ENCODE data around the gene RABGGTA.

DNA sequence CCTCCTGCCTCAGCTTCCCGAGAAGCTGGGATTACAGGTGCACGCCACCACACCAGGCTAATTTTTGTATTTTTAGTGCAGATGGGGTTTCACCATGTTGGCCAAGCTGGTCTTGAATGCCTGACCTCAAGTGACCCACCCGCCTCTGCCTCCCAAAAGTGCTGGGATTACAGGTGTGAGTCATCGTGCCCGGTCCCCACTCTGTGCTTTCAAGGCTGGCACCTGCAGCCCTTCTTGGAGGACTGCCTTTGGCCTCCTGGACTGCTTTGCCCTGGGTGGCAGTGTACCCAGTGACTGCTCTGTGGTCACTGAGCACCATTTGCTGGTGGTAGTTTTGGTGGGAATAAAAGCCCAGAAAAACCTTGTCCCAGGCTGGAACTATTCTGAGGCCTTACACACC lies 15.6 kb upstream of the RABGGTA start:
- TF ChIP-seq CEBPB (IDR thresholded peaks at IDR 0.05) (no peak), EP300 (IDR thresholded peaks at IDR 0.05; ENCODE audit: borderline replicate concordance) (no peak), CREB1 (IDR thresholded peaks at IDR 0.05; ENCODE audit: low read depth) (no peak)
- TF ChIP-seq, protein P1, sequence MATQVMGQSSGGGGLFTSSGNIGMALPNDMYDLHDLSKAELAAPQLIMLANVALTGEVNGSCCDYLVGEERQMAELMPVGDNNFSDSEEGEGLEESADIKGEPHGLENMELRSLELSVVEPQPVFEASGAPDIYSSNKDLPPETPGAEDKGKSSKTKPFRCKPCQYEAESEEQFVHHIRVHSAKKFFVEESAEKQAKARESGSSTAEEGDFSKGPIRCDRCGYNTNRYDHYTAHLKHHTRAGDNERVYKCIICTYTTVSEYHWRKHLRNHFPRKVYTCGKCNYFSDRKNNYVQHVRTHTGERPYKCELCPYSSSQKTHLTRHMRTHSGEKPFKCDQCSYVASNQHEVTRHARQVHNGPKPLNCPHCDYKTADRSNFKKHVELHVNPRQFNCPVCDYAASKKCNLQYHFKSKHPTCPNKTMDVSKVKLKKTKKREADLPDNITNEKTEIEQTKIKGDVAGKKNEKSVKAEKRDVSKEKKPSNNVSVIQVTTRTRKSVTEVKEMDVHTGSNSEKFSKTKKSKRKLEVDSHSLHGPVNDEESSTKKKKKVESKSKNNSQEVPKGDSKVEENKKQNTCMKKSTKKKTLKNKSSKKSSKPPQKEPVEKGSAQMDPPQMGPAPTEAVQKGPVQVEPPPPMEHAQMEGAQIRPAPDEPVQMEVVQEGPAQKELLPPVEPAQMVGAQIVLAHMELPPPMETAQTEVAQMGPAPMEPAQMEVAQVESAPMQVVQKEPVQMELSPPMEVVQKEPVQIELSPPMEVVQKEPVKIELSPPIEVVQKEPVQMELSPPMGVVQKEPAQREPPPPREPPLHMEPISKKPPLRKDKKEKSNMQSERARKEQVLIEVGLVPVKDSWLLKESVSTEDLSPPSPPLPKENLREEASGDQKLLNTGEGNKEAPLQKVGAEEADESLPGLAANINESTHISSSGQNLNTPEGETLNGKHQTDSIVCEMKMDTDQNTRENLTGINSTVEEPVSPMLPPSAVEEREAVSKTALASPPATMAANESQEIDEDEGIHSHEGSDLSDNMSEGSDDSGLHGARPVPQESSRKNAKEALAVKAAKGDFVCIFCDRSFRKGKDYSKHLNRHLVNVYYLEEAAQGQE (IDR thresholded peaks at IDR 0.05; ENCODE audit: low read depth) = no peak

Data from Ishikawa (cell line).